Stimulated activated CD8-positive, alpha-beta memory T cell treated with anti-CD3 and anti-CD28 coated beads, Interleukin-15, amount 100 ng/mL, for 24 hours (primary cell): Measurements from ENCODE around the gene CFAP74.

ENCODE experiments used
- DNase-seq: peaks from one replicate; pipeline ENCODE4 v3.0.0-alpha.2; 2020; ENCODE audit warnings: low read depth

CFAP74 gene

GRCh38 chr1:1916851-1917251 is 86.7 kb downstream of the CFAP74 start:
- DNase-seq: no peak

- DNase-seq: no peak
These were observed 87.4 kb downstream of the CFAP74 start for GRCh38 chr1:1915911-1916840.

- DNase-seq: no peak
These were observed 88.5 kb downstream of the CFAP74 start, which contains the start of gene CALML6 for GRCh38 chr1:1914971-1915692. Gene CALML6 (plus strand): TSS chr1:1915260. CDS start chr1:1915281, 21 bp downstream.

- no peak for DNase-seq
These were observed 89.2 kb downstream of the CFAP74 start for GRCh38 chr1:1914101-1914970.

- no peak for DNase-seq
These were observed 92.1 kb downstream of the CFAP74 start for GRCh38 chr1:1911350-1912041.

GRCh38 chr1:1910651-1911331 is 92.8 kb downstream of the CFAP74 start:
- DNase-seq: no peak

- no peak for DNase-seq
These were observed 93.5 kb downstream of the CFAP74 start for GRCh38 chr1:1910033-1910465.

GRCh38 chr1:1908506-1908791 is 95.1 kb downstream of the CFAP74 start:
- no peak for DNase-seq

- no peak for DNase-seq
These were observed 96.4 kb downstream of the CFAP74 start for GRCh38 chr1:1907098-1907736.

GRCh38 chr1:1906185-1907097 is 97.1 kb downstream of the CFAP74 start:
- peak; percentile 28 for DNase-seq

- DNase-seq: no peak
These were observed 100.4 kb downstream of the CFAP74 start for GRCh38 chr1:1903224-1903623.

- no peak for DNase-seq
These were observed 101.8 kb downstream of the CFAP74 start for GRCh38 chr1:1901641-1902294.

- DNase-seq: no peak
These were observed 102.5 kb downstream of the CFAP74 start for GRCh38 chr1:1900883-1901640.

GRCh38 chr1:1899967-1900327 is 103.6 kb downstream of the CFAP74 start:
- no peak for DNase-seq

- DNase-seq: no peak
These were observed 104.2 kb downstream of the CFAP74 start for GRCh38 chr1:1899266-1899966.

- DNase-seq: no peak
These were observed 105.2 kb downstream of the CFAP74 start for GRCh38 chr1:1898246-1898933.
